ENCODE results near the gene VAV2.
A peak's percentile ranks its signal among the peaks of the same experiment; 100 is the strongest.

VAV2 gene

GRCh38 chr9:133851693-133852092 lies 140.4 kb downstream of the VAV2 start:
- DNase-seq (ENCODE audit: low read depth), result no peak

- DNase-seq (ENCODE audit: low read depth), result no peak
Observed at GRCh38 chr9:133850937-133851336, 141.2 kb downstream of the VAV2 start.

- no peak for DNase-seq (ENCODE audit: low read depth)
Observed at GRCh38 chr9:133850161-133850560, 142.0 kb downstream of the VAV2 start.

DNA sequence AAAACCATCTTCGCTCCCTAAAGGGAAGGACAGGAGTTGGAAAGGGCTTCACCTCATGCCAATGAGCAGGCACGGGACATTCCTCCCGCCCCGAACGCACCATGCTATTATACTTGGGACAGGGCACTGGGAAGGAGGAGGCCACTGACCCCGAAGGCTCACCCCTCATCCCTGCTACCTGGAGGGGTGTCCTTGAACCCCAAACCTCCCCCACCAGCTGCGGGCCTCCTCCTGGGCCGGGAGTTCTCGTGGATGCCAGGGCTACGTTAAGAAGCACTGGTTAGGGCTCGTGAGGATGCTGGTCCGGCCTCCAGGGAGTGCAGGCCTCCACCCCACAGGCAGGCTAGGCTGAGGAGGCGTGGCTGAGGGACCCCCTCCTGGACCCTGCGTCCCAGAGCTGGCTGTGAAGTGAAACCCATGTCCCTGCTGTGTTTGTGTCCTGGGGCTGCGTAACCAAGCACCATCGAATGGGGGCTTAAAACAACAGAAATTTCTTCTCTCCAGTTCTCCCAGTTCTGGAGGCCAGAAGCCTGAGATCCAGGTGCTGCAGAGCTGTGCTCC lies 142.9 kb downstream of the VAV2 start:
- DNase-seq (ENCODE audit: low read depth), result no peak

DNA sequence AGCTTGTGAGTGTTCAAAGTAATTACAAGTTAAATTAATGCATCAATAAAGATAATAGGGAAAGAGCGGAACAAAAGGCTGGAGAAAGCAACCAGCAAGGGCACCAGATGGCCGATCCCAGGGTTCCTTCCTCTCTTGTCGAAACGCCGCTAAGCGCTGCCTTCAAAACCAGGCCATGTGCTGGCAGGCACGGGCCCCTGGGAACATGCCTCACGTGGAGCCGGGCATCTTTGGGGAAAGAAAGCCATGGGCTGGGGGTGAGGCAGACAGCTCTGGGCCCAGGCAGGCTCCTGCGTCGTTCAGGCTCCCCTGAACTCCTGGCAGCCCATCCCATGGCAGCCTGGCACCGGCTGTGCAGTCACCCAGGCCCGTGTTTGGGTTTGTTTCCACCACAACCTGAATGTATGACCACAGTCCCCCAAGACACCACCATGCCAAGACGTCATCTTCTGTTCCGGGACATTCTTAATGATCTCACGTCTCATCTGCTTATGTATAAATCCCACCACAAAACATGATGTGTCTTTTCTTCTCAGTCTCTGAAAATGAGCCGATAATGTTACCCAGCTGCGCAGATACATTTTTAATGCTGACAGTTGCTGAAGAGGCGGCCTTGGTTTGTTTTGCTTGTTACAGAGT lies 143.5 kb downstream of the VAV2 start:
- DNase-seq (ENCODE audit: low read depth), result no peak

GRCh38 chr9:133846483-133847090 lies 145.5 kb downstream of the VAV2 start:
- no peak for DNase-seq (ENCODE audit: low read depth)

- DNase-seq (ENCODE audit: low read depth), result peak; percentile 82
Observed at GRCh38 chr9:133845440-133845839, 146.7 kb downstream of the VAV2 start.

DNA sequence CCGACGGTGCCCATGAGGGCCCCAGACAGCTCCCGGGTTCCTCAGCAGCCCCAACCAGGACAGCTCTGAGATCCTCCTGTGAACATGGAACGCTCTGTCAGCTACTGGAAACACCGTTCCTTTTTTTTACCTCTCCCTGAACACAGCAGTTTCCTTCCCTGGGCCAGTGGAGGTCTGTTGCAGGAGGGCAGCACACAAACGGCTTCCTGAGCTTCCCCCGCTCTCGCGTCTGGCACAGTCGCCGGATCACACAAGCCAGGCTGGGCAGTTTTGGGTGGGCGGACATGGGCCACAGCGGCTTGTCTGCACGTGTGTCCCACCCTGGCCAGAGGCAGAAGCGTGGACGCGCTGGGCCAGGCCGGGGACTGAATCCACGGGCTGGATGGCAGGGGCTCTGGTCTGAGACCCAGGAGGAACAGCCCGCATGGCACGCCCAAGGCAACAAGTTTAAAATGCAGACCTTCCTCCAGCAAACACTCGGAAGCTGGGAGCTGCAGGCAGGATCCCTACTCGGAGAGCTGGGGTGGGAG lies 147.2 kb downstream of the VAV2 start:
- DNase-seq (ENCODE audit: low read depth), result no peak

DNA sequence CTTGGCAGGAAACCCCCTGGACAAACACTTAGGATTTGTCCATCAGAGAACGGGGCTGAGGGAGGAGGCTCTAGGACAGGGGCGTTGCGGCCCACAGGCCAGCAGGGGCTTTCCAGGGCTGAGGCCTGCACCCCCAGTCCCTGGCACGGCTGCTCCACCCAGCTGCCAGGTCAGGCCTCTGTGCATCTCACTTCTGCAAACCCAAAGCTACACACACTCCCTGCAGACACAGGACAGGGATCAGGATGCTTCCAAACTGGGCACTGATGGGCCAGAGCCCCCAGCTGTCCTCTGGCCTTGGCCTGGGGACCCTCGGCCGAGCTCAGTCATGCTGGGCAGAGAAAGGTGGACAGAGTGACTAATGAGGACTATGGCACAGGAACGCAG lies 147.7 kb downstream of the VAV2 start:
- no peak for DNase-seq (ENCODE audit: low read depth)

DNA sequence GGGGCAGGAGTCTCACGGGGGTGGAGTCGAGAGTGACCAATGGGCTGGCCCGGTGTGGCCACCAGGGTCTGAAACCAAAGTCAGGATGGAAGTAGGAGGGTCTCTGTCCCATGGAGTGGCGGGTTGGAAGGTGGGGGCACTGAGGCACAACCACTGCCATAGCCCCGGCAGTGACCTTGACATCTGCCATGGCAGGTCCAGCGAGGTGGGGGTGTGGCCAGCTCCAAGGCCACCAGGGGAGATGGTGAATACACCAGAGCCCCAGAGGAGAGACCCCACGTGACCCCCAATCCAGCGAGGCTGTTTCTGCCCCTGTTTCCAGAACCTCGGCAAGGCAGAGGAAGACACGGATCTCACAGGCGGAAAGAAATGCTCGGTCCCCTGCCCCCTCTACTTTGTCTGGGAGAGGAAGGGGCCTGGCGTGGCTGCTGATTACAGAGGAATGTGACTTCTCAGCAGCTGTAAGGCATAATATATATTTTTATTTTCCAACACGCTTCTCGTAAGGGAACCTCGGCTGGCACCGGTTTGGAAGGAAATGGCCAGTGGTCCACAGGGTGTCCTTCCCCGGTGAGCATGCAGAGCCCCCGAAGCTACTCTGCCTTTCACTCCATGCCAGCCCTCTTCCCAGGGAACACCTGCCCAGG lies 148.2 kb downstream of the VAV2 start:
- no peak for DNase-seq (ENCODE audit: low read depth)

DNA sequence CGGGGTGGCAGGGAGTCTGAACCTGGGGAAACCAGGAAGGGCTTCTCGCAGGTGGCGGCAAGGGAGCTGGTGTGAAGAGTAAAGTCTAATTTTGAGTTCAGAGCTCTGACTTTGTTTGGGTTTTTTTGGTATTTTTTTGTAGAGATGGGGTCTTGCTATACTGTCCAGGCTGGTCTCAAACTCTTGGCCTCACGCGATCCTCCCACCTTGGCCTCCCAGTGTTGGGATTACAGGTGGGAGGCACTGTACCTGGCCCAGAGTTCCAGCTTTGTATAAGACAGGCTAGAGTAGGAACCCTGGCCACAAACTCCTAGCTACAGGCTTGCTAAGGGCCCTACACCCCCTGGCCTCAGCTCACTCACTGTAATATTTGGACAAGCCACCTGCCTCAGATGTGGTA lies 148.9 kb downstream of the VAV2 start:
- DNase-seq (ENCODE audit: low read depth), result no peak

DNA sequence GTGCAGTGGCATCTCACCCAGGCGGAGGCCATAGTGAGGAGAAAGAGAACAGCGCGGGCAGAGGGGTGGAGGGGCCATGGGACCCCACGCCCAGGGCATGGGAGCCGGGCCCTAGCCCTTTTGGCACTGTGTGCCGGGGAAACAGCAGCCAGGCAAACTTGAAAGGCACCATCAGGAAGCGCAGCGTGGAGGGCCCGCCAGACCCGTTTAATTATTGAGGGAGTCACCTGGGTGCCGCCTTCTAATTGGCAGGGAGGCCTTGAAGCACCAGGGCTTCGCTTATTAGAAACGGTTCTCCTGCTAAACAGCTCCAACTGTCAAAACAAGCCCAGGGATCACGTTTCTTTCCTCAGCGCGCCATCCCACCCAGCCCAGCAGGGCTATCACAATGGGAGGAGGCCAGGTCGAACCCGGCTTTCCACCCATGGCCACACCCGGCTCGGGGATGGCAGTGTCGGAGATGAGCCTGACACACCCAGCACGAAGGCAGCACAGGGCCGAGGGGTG lies 149.3 kb downstream of the VAV2 start:
- DNase-seq (ENCODE audit: low read depth), result no peak

GRCh38 chr9:133842174-133842573 lies 149.9 kb downstream of the VAV2 start:
- no peak for DNase-seq (ENCODE audit: low read depth)

- no peak for DNase-seq (ENCODE audit: low read depth)
Observed at GRCh38 chr9:133841167-133841812, 150.8 kb downstream of the VAV2 start.

GRCh38 chr9:133839822-133840329 lies 152.2 kb downstream of the VAV2 start:
- no peak for DNase-seq (ENCODE audit: low read depth)

DNA sequence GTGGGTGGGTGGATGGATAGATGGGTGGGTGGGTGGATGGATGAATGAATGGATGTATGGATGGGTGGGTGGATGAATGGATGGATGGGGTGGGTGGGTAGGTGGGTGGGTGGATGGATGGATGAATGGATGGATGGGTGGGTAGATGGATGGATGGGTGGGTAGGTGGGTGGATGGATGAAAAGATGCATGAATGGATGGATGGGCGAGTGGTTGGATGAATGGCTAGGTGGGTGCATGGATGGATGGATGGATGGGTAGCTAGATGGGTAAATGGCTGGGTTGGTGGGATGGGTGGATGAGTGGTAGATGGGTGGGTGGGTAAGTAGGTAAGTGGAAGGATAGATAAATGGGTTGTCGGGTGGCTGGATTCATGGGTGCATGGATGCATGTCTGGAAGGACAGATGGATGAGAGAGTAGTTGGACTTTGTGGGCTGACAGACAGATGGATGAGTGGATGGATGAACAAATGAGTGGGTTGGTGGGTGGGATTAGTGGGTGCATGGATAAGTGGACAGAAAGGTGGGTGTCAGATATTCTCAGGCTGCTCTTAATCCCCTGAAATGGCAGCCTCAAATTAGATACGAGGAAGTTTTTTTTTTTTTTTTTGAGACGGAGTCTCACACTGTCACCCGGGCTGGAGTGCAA lies 153.1 kb downstream of the VAV2 start:
- no peak for DNase-seq (ENCODE audit: low read depth)

- DNase-seq (ENCODE audit: low read depth), result no peak
Observed at GRCh38 chr9:133837627-133838597, 154.2 kb downstream of the VAV2 start.

DNA sequence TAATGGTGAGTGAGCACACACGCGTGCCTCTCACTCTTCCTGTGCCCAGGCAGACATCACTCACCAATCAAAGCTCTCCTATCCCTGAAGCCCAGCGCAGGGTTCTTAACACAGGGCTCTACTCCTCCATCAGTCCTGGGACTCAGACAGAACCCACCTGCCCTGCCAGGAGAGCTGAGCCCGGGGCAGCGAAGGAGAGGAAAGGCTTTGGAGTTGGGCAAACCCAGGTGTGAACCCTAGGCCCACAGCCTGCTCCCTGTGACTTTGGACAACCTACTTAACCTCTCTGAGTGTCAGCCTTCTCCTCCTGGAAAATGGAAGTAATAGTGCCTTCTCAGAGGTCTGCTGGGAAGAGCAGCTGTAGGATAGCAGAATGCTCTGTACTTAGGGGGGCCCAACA lies 155.3 kb downstream of the VAV2 start:
- no peak for DNase-seq (ENCODE audit: low read depth)

DNA sequence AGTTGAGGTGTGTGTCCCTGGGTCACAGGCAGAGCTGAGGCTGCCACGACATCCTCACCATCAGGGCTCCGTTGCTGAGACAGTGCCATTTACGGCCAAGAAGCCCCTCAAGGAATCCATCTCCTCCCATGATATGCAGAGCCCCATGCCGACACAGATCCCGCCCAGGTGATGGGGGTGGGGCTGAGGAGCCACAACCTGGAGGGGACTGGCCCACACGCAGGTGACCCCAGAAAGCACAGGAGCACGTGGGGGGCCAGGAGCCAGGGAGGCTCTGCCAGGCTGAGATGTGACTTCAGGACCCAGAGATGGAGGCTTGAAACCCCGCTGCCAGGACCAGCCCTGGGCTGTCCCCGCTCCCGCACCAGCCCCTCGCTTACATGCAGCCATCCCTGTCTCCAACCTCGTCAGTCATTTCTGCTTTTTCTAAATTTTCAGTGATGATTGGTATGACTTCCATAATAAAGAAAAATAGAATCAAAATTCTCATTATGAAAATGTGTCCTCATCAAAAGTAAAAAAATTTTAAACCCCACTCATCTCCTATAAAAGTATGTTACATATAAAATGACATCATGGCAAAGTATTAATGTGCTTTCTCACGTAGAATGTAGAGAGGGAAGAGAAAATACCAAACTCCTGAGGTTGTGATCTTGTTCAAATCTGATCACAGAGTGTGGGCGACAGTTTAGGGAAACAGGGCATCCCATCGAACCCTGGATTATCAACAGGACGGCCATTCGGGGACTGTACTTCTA lies 155.9 kb downstream of the VAV2 start:
- no peak for DNase-seq (ENCODE audit: low read depth)

Data from CMK (cell line).